OCI-LY3 (cell line): ENCODE measurements around the gene EPHA1.

Experiments used
- H2AFZ ChIP-seq: fragments of 200-600, 300-600 bp; shearing (Covaris generic); 2 replicates; pipeline ENCODE4 v1.6.0; 2014; ENCODE audit warnings: antibody characterized with exemption, low read depth, low read length
- H3K27ac ChIP-seq: fragments of 200-600, 300-600 bp; sonication (generic); 2 replicates; pipeline ENCODE4 v1.5.1; 2014; ENCODE audit warnings: mild to moderate bottlenecking, low read length, moderate library complexity, mixed read lengths
- H3K27me3 ChIP-seq: fragments of 200-600, 300-600 bp; sonication (generic); 2 replicates; pipeline ENCODE4 v1.6.1; 2014; ENCODE audit warnings: low read depth, low read length, mixed read lengths
- H3K36me3 ChIP-seq: fragments of 200-600, 300-600 bp; sonication (generic); replicated peaks from 2 replicates; pipeline ENCODE3; 2014; ENCODE audit warnings: low read depth, low read length, mixed read lengths
- H3K4me1 ChIP-seq: fragments of 300-600, 200-600 bp; sonication (generic); 2 replicates; pipeline ENCODE4 v1.6.1; 2014; ENCODE audit warnings: low read length, mixed read lengths
- H3K4me2 ChIP-seq: fragments of 200-600, 300-600 bp; sonication (generic); 2 replicates; pipeline ENCODE4 v1.6.1; 2014; ENCODE audit warnings: low read length, mixed read lengths
- H3K4me3 ChIP-seq: fragments of 300-600, 200-600 bp; sonication (generic); 2 replicates; pipeline ENCODE4 v1.5.1; 2014; ENCODE audit warnings: antibody characterized with exemption, mild to moderate bottlenecking, low read length, moderate library complexity
- H3K79me2 ChIP-seq: fragments of 300-600, 200-600 bp; shearing (Covaris generic); 2 replicates; pipeline ENCODE4 v1.6.1; 2014; ENCODE audit warnings: mild to moderate bottlenecking, low read length, mixed read lengths
- H3K9ac ChIP-seq: fragments of 300-600, 200-600 bp; shearing (Covaris generic); 2 replicates; pipeline ENCODE4 v1.6.0; 2014; ENCODE audit warnings: mild to moderate bottlenecking, low read length, moderate library complexity
- H3K9me3 ChIP-seq: fragments of 200-600, 300-600 bp; shearing (Covaris generic); 2 replicates; pipeline ENCODE4 v1.6.1; 2014; ENCODE audit warnings: low read length, mixed read lengths; ENCODE audit not compliant: insufficient read depth
- H4K20me1 ChIP-seq: fragments of 200-600, 300-600 bp; sonication (generic); 2 replicates; pipeline ENCODE4 v1.6.1; 2016; ENCODE audit warnings: low read length, mixed read lengths; ENCODE audit not compliant: insufficient read depth
- EZH2phosphoT487 ChIP-seq: fragments of 200-600 bp; shearing (Covaris generic); IDR thresholded peaks from 2 replicates; pipeline ENCODE4 v1.6.1; 2018; ENCODE audit warnings: antibody characterized with exemption, mixed run types, low read depth
- TF ChIP-seq, protein P1 (sequence below): fragments of 200-600, 300-600 bp; sonication (generic); IDR thresholded peaks from 2 replicates; pipeline ENCODE4 v1.5.1; 2014; ENCODE audit warnings: antibody characterized with exemption, low read length, low read depth

Gene EPHA1

DNA sequence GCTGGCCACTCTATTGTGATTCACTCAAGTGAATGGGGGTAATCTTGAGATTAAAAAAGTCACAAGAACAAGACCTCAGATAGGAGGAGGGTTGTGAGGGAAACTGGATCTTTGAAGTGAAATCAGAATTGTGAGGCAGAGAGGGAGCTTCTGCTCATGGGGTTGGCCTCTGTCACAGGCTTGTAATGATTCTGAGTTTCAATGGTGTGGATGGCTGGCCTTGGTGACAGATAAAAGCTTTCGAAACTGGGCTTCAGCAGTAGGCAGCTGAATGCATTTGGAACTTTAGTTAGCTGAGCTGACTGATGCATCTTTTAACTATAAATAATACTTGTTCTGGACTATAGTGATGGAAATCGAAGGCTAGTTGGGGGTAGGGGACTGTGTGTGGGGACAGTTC, 46.8 kb upstream of the EPHA1 start:
- Histone ChIP-seq H3K4me1 (no peaks in the 10 kb centered on the region), H3K27ac (no peak overlapping the region), H3K36me3 (no peaks in the 10 kb centered on the region), H3K4me3 (no peak overlapping the region), H3K4me2 (no peak overlapping the region), H3K9ac (no peak overlapping the region), H3K79me2 (no peaks in the 10 kb centered on the region), H2AFZ (no peak overlapping the region), H3K27me3 (peaks cover 44% of the 10 kb centered on the region), H3K9me3 (no peaks in the 10 kb centered on the region), H4K20me1 (no peaks in the 10 kb centered on the region)
- TF ChIP-seq, protein P1, sequence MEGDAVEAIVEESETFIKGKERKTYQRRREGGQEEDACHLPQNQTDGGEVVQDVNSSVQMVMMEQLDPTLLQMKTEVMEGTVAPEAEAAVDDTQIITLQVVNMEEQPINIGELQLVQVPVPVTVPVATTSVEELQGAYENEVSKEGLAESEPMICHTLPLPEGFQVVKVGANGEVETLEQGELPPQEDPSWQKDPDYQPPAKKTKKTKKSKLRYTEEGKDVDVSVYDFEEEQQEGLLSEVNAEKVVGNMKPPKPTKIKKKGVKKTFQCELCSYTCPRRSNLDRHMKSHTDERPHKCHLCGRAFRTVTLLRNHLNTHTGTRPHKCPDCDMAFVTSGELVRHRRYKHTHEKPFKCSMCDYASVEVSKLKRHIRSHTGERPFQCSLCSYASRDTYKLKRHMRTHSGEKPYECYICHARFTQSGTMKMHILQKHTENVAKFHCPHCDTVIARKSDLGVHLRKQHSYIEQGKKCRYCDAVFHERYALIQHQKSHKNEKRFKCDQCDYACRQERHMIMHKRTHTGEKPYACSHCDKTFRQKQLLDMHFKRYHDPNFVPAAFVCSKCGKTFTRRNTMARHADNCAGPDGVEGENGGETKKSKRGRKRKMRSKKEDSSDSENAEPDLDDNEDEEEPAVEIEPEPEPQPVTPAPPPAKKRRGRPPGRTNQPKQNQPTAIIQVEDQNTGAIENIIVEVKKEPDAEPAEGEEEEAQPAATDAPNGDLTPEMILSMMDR: no peak
- no peak for TF ChIP-seq EZH2phosphoT487

DNA sequence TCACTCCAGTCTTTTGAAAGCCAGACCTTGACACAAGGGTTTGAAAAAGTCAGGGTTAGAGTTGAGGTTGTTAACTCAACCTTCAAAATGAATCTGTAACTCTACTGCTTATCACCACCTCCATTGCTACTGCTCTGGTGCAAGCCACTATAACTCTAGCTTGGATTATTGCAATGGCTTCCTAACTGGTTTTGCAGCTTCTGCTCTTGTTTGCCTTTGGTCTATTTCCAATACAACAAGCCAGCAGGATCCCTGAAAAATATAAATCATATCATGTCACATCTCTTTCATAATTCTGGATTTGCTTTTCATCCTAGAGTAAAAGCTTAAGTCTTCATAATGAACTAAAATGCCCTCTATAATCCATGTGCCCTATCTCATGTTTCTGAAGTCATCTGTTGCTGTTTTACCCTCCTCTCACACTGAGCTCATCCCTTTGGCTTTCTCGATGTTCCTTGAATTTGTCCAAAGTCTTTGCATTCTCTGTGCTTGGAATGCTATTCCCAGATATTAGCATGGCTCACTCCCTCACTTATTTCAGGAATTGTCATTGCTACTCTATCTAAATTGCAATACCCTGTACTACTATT, 45.5 kb upstream of the EPHA1 start:
- H3K27me3 ChIP-seq: peaks cover 44% of the 10 kb centered on the region
- H3K9me3 ChIP-seq: no peaks in the 10 kb centered on the region
- no peak overlapping the region for H3K4me2 ChIP-seq
- H2AFZ ChIP-seq: no peak overlapping the region
- no peaks in the 10 kb centered on the region for H3K36me3 ChIP-seq
- H3K4me3 ChIP-seq: no peak overlapping the region
- H3K27ac ChIP-seq: no peak overlapping the region
- no peak overlapping the region for H3K9ac ChIP-seq
- no peaks in the 10 kb centered on the region for H3K79me2 ChIP-seq
- no peaks in the 10 kb centered on the region for H3K4me1 ChIP-seq
- H4K20me1 ChIP-seq: no peaks in the 10 kb centered on the region
- no peak for TF ChIP-seq EZH2phosphoT487
- TF ChIP-seq, protein P1: no peak

DNA sequence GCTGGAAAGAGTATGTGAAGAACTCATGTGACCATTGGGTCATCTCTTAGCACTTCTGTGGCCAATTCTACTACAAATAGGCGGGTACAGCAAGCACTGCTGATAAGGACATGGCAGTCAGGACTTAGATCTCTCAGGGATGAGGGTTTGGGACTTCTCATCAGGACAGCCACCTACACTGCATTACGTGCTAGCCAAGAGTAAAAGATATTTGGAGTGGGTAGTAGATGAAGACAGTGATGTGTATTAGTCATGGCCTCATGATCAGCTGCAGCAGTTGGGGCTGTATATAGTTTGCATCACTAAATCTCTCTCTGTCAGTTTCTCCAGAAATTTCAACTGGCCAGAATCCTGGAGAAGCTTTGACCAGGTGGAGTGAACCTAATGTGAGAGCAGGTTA, 43.8 kb upstream of the EPHA1 start:
- Histone ChIP-seq H3K9ac (no peak overlapping the region), H3K9me3 (no peaks in the 10 kb centered on the region), H4K20me1 (no peaks in the 10 kb centered on the region), H3K36me3 (no peaks in the 10 kb centered on the region), H2AFZ (no peak overlapping the region), H3K27ac (no peak overlapping the region), H3K79me2 (no peaks in the 10 kb centered on the region), H3K27me3 (peaks cover 45% of the 10 kb centered on the region), H3K4me2 (no peak overlapping the region), H3K4me3 (no peak overlapping the region), H3K4me1 (no peaks in the 10 kb centered on the region)
- no peak for TF ChIP-seq EZH2phosphoT487
- TF ChIP-seq, protein P1: no peak

DNA sequence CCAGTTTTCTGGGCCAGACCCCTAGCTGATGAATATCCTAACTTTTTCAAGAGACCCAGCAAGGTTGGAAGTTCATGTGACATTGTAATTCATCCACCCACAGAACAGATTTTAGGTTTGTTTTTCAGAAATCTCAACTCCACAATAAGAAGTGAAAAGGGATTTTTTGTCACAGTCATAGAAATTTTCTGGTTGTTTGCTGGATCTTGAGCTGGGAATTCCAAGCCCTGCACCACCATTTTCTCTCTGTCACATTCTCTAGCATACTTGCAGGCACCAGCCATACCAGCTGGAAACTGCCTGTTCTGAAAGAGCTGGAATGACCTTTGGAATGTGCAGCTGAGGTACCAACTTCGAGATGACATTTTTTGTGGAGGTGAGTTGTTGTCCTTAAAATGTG, 43.1 kb upstream of the EPHA1 start:
- no peak overlapping the region for H3K9ac ChIP-seq
- H3K79me2 ChIP-seq: no peaks in the 10 kb centered on the region
- no peak overlapping the region for H3K27ac ChIP-seq
- no peak overlapping the region for H3K4me2 ChIP-seq
- no peaks in the 10 kb centered on the region for H3K36me3 ChIP-seq
- no peaks in the 10 kb centered on the region for H3K9me3 ChIP-seq
- H3K4me1 ChIP-seq: no peaks in the 10 kb centered on the region
- H4K20me1 ChIP-seq: no peaks in the 10 kb centered on the region
- peaks cover 46% of the 10 kb centered on the region for H3K27me3 ChIP-seq
- H2AFZ ChIP-seq: no peak overlapping the region
- H3K4me3 ChIP-seq: no peak overlapping the region
- TF ChIP-seq, protein P1: no peak
- TF ChIP-seq EZH2phosphoT487: no peak
